OCI-LY7 (cell line): Measurements from ENCODE around the gene CELF2. TPM values are rescaled to one million over a fixed set of nuclear protein-coding genes. Genes with fewer than 3 reads are reported as not detected.
"Not testable (repeated sequence)": the region's sequence is repeated elsewhere in the genome, so short reads cannot be mapped to it uniquely, and the experiment has no call there.

Experiments
- BruUV-seq: library from RNA; stranded (reverse); fragments of 400-500 nt; replicated peaks from 2 replicates; lab custom pipeline; 2021; lab: Mats Ljungman, UMichigan
- CTCF ChIA-PET: fragments of 300-600 bp; sonication (Branson Sonifier 250); formaldehyde crosslinking; loops from one replicate; lab custom pipeline; 2022; ENCODE audit warnings: antibody characterized with exemption; ENCODE audit not compliant: unreplicated experiment; lab: Charles Lee
- POLR2A ChIA-PET: fragments of 300-600 bp; sonication (Branson Sonifier 250); formaldehyde crosslinking; loops from one replicate; lab custom pipeline; 2022; ENCODE audit warnings: antibody characterized with exemption; lab: Charles Lee
- DNase-seq: peaks from one replicate; pipeline ENCODE4 v3.0.0-alpha.2; 2015; ENCODE audit warnings: low spot score
- H2AFZ ChIP-seq: fragments of 200-600 bp; sonication (generic), shearing (Covaris generic); 2 replicates; pipeline ENCODE4 v1.6.1; 2014; ENCODE audit warnings: mild to moderate bottlenecking, antibody characterized with exemption, low read length, moderate library complexity
- H3K27ac ChIP-seq: fragments of 200-600 bp; sonication (generic); 2 replicates; pipeline ENCODE4 v1.5.1; 2014; ENCODE audit warnings: mixed run types, low read depth, mild to moderate bottlenecking, moderate library complexity, low read length, inconsistent platforms; ENCODE audit not compliant: poor library complexity, severe bottlenecking
- H3K36me3 ChIP-seq: fragments of 200-600 bp; sonication (generic); 2 replicates; pipeline ENCODE4 v1.6.1; 2014; ENCODE audit warnings: mild to moderate bottlenecking, antibody characterized with exemption, low read length, moderate library complexity, mixed read lengths; ENCODE audit not compliant: insufficient read depth
- H3K4me1 ChIP-seq: fragments of 200-600 bp; sonication (generic); 2 replicates; pipeline ENCODE4 v1.5.1; 2014; ENCODE audit warnings: mild to moderate bottlenecking, low read length; ENCODE audit not compliant: insufficient read depth, poor library complexity, severe bottlenecking
- H3K4me2 ChIP-seq: fragments of 200-600 bp; sonication (generic); 2 replicates; pipeline ENCODE4 v1.6.1; 2014; ENCODE audit warnings: mild to moderate bottlenecking, low read length
- H3K4me3 ChIP-seq: fragments of 200-600 bp; sonication (generic); 2 replicates; pipeline ENCODE4 v1.5.1; 2014; ENCODE audit warnings: mild to moderate bottlenecking, low read depth, low read length; ENCODE audit not compliant: poor library complexity, severe bottlenecking
- H3K79me2 ChIP-seq: fragments of 200-600 bp; sonication (generic); 2 replicates; pipeline ENCODE4 v1.6.1; 2016; ENCODE audit warnings: low read depth, mild to moderate bottlenecking, low read length, moderate library complexity, mixed read lengths; ENCODE audit not compliant: insufficient read depth
- H3K9me2 ChIP-seq: fragments of 200-600 bp; sonication (generic); 2 replicates; pipeline ENCODE4 v1.6.1; 2016; ENCODE audit warnings: mild to moderate bottlenecking, low read length, mixed read lengths; ENCODE audit not compliant: insufficient read depth
- H3K9me3 ChIP-seq: fragments of 200-600 bp; sonication (generic); 2 replicates; pipeline ENCODE4 v1.6.1; 2014; ENCODE audit warnings: mild to moderate bottlenecking, mixed run types, low read length, mixed read lengths
- H4K20me1 ChIP-seq: fragments of 200-600 bp; sonication (generic); 2 replicates; pipeline ENCODE4 v1.6.1; 2014; ENCODE audit warnings: mild to moderate bottlenecking, antibody characterized with exemption, low read length, moderate library complexity, mixed read lengths; ENCODE audit not compliant: insufficient read depth
- CTCF ChIP-seq: fragments of 200-600 bp; sonication (generic); conservative IDR thresholded peaks from 2 replicates; pipeline ENCODE4 v1.5.1; 2014; ENCODE audit warnings: mild to moderate bottlenecking, antibody characterized with exemption, low read length, moderate library complexity, mixed read lengths
- EZH2phosphoT487 ChIP-seq: fragments of 200-600 bp; sonication (generic); IDR thresholded peaks from 2 replicates; pipeline ENCODE4 v1.6.1; 2018; ENCODE audit warnings: low read depth, borderline replicate concordance, mild to moderate bottlenecking, mixed run types, antibody characterized with exemption, low read length, moderate library complexity, mixed read lengths
- intact Hi-C: fragments of 100-400 bp; cut with micrococcal nuclease; formaldehyde crosslinking; loops from one replicate; pipeline ENCODE4 v1.10.0; 2022; ENCODE audit not compliant: unreplicated experiment
- total RNA-seq, 2 experiments: library from RNA; depleted of rRNA in 1 of 2; stranded (reverse); fragments of >200 nt in 1 of 2; shearing (Covaris generic) in 1 of 2; gene quantifications; 2 replicates each; pipeline ENCODE4 v1.2.3, GENCODE V29; 2014 to 2022

The CELF2 gene
- total RNA-seq, 2 experiments from 2014 or later, result 5.4 to 19.1 TPM

- no peak overlapping the region for H3K4me2 ChIP-seq
- H3K79me2 ChIP-seq, result no peaks in the 10 kb centered on the region
- H3K4me1 ChIP-seq, result no peaks in the 10 kb centered on the region
- ChIA-PET POLR2A (no interaction called here), CTCF (interaction anchor here (1.2 kb wide), 1 partner anchor 13 kb away, joined by 3 read pairs; no protein-coding TSS in a partner anchor)
- TF ChIP-seq EZH2phosphoT487 (no peak), CTCF (no peak)
- H4K20me1 ChIP-seq, result no peaks in the 10 kb centered on the region
- no peak for DNase-seq
- no peaks in the 10 kb centered on the region for H3K36me3 ChIP-seq
- BruUV-seq, result no TSS peak
- H3K27ac ChIP-seq, result no peak overlapping the region
- H2AFZ ChIP-seq, result no peak overlapping the region
- no peaks in the 10 kb centered on the region for H3K9me3 ChIP-seq
- H3K9me2 ChIP-seq, result no peaks in the 10 kb centered on the region
- intact Hi-C loops, result no loop called here
- no peak overlapping the region for H3K4me3 ChIP-seq
These were observed 107.3 kb downstream of the CELF2 start for GRCh38 chr10:11125004-11125403.

- H3K4me1 ChIP-seq, intact Hi-C loops, H3K27ac ChIP-seq, H3K4me3 ChIP-seq, H3K79me2 ChIP-seq, H3K36me3 ChIP-seq, H3K4me2 ChIP-seq, DNase-seq, H3K9me3 ChIP-seq, BruUV-seq, POLR2A ChIA-PET, H3K9me2 ChIP-seq, H4K20me1 ChIP-seq, H2AFZ ChIP-seq, CTCF ChIA-PET: not testable (repeated sequence)
These were observed 109.3 kb downstream of the CELF2 start for GRCh38 chr10:11127017-11127416.

GRCh38 chr10:11131112-11131639 is 113.5 kb downstream of the CELF2 start:
- no peaks in the 10 kb centered on the region for H3K4me1 ChIP-seq
- intact Hi-C loops, result loop anchor here (10.0 kb wide), 1 partner anchor 56 kb away; no protein-coding TSS in a partner anchor
- ChIA-PET POLR2A (no interaction called here), CTCF (no interaction called here)
- no peaks in the 10 kb centered on the region for H3K9me3 ChIP-seq
- H3K27ac ChIP-seq, result no peak overlapping the region
- H3K4me2 ChIP-seq, result no peak overlapping the region
- H3K79me2 ChIP-seq, result no peaks in the 10 kb centered on the region
- no peak for TF ChIP-seq EZH2phosphoT487
- no peak for TF ChIP-seq CTCF
- DNase-seq, result no peak
- no peak overlapping the region for H2AFZ ChIP-seq
- no peak overlapping the region for H3K4me3 ChIP-seq
- BruUV-seq, result no TSS peak
- H3K9me2 ChIP-seq, result no peaks in the 10 kb centered on the region
- H4K20me1 ChIP-seq, result no peaks in the 10 kb centered on the region
- no peaks in the 10 kb centered on the region for H3K36me3 ChIP-seq
